Cardiac fibroblast (primary cell): ENCODE measurements around the gene HOXA13.
A peak's percentile ranks its signal among the peaks of the same experiment; 100 is the strongest.

Experiments used
- DNase-seq, 2 donors: peaks; one replicate each; pipeline versions ENCODE4 v3.0.0 to v3.0.0-alpha.2; 2010; ENCODE audit warnings: low read depth in 2 of 2
- H3K4me3 ChIP-seq, 2 donors: replicated peaks in 1 of 2; 1 replicate in 1 of 2; 2 replicates in 1 of 2; pipeline ENCODE4 v1.5.1; 2011; ENCODE audit warnings: low read depth in 2 of 2, low read length in 2 of 2, mild to moderate bottlenecking in 2 of 2, moderate library complexity in 1 of 2
- TF ChIP-seq, protein P1 (sequence below): IDR thresholded peaks from one replicate; pipeline ENCODE4 v1.5.1; 2011; ENCODE audit warnings: low read depth, mild to moderate bottlenecking, low read length, inconsistent platforms

Gene HOXA13

DNA sequence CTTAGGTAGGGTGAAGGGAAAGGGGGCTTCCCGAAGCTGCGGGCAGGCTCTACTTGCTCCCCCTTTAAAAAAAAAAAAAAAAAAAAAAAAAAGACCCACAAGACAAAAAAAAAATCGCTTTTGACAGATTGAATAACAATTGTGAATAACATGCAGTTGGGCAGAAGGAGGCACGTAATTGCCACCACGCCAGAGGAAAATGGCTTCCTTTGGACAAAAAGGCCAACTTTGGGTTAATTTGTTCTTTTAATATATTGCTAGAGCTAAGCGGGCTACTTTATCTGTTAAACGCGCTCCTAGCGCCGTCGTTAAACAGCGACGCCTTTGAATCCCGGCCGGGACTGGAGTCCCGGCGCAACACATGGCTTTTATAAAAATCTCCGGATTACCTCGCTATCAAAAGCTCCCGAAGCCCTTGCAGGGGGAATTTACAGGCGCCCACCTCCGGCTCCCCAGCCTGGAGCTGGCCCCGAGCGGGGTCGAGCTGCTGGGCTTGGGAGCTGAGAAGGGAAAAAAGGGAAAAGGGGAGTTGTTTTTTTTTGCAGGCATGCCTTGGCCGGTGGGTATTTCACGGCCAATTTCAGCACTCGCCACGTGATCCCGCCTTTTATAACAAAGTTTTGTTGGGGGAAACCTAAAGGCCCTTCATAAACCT is 16.1 kb downstream of the HOXA13 start:
- TF ChIP-seq, protein P1, sequence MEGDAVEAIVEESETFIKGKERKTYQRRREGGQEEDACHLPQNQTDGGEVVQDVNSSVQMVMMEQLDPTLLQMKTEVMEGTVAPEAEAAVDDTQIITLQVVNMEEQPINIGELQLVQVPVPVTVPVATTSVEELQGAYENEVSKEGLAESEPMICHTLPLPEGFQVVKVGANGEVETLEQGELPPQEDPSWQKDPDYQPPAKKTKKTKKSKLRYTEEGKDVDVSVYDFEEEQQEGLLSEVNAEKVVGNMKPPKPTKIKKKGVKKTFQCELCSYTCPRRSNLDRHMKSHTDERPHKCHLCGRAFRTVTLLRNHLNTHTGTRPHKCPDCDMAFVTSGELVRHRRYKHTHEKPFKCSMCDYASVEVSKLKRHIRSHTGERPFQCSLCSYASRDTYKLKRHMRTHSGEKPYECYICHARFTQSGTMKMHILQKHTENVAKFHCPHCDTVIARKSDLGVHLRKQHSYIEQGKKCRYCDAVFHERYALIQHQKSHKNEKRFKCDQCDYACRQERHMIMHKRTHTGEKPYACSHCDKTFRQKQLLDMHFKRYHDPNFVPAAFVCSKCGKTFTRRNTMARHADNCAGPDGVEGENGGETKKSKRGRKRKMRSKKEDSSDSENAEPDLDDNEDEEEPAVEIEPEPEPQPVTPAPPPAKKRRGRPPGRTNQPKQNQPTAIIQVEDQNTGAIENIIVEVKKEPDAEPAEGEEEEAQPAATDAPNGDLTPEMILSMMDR, result no peak
- peak overlapping the region; percentile 29 to 34 for H3K4me3 ChIP-seq
- no peak for DNase-seq

DNA sequence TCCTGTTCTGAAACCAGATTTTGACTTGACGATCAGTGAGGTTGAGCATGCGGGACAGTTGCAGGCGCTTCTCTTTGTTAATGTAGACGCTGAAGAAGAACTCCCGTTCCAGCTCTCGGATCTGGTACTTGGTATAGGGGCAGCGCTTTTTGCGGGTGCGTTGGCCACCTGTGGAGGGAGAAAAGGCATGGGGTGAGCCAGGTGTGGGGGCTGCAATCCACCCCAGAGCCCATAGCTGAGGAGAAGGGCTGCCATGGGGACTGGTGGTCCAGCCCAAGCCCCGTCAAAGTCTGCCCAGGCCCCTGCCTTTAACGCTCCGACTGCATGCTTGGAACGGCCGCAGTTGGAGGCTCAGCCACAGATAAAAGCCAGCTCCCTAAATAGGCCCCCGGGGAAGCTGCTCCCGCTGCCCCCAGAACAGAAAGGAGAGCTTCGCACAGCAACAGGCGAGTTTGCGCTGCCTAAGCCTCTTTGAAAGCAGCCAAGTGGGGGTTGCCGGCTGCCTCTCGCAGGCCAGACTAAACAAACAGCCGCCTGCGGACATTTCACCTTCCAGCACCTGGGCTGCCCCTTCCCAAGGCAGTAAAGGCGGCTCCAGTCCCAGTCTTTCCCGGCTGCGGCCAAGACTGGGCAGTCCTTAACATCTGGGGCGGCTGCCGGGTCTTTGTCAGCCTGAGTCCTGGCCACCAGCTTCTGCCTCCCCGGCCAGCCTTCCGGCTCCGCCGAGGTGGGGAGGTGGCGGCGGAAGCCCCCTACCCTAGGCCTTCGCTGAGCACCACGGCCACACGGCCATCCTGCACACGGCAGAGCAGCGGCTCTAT is 16.8 kb downstream of the HOXA13 start:
- TF ChIP-seq, protein P1, result no peak
- DNase-seq, result no peak
- H3K4me3 ChIP-seq, result peak overlapping the region in 1 of 2 donors; percentile 18

DNA sequence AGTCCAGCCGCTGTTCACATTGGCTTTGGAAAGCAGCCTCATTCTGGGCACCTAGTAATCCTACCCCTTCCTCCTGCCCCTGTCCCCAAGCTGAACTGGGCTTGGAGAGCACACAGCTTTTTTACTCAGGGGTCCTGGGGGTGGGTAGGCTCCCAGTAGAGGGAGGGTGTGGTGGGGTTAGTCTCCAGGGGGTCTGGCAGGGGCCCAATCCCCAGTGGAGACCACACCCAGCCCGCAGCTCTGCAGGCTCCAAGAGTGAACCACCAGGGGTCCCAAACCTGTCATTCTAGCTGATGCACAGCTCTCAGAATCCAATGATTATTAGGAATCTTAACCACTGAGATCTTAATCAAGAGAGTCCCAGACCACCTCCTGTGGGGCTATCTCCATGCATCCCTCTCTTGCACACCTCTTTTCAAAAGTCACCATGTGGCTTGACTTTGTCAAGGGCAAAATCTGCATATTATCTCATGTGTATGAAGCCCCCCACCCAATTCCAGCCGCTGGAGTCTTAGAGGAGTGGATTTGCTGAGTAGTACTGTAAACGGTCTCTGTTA is 17.5 kb downstream of the HOXA13 start:
- no peak overlapping the region for H3K4me3 ChIP-seq
- DNase-seq, result no peak
- TF ChIP-seq, protein P1, result no peak

DNA sequence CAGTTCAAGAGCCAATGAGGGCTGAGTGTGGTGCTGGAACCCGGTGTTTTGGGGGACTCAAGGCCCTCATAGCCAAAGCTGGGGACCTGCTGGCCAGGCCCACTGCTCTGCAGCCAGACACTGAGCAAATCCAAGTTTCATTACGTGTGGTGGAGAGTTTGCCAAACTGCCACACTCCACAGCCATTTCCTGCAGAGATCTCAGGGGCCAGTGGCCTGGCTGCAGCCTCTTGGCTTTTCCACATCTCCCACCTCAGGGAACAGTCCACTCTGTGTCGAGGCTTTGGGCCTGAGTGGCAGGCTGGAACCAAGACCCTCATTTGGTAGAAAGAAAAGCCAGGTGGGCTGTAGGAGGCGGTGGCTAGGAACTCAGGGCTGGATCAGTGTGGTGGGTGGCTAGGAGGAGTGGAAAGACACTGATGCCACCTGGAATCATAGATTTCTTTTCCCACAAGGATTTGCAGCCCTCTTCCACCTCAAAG is 18.1 kb downstream of the HOXA13 start:
- no peak for DNase-seq
- no peak overlapping the region for H3K4me3 ChIP-seq
- TF ChIP-seq, protein P1, result no peak

DNA sequence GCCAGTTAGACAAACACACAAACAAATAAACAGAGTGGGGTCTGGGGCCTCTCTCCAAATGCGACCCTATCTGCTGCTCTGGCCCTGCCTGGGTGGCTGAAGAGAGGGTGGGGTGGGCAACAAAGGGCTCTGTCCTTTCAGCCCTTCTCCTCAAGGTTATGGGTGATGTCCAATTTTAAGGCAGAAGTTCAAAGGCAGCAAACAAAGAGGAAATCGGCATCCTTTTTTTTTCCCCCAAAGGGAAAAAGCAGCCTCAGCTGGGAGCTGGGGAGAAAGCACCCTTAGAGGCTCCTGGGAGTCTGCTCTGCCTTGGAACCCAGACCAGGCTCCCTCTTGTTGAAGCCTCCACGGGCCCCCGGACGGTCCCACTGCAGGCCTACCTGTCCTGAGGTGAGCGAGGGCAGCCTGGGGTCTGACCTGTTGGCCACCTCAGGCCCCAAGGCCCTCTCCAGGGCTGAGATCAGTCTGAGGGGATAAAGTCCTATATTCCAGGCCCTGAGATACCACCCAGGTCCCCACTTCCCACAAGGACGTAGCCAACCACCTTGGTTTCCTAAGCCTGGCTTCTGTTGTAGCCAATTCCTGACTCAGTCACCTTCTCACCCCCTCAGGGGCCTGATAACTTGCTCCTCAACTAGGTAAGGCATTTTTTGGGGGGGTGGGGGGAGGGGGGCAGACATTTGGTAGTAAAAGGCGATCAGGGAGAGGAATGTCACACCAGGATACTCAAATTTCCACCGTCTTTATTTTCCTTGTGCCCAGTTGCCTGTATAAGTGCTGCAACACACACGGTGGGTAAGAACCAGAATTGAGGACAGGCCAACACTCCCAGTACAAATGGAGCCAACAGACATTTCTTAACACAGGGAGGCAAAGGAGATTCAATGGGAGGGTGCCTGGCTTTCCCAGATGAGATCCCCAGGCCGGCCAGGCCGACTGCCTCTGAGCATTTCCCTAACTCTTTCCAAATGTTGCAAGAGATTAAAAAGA is 19.2 kb downstream of the HOXA13 start:
- no peak overlapping the region for H3K4me3 ChIP-seq
- no peak for DNase-seq
- TF ChIP-seq, protein P1, result no peak
